ENCODE data around the gene IRS4. TPM values are rescaled to one million over a fixed set of nuclear protein-coding genes. Genes with fewer than 3 reads are reported as not detected.

Gene IRS4
- total RNA-seq, result under 1 TPM in 1 of 3 donors, not detected in 2; 0.59 TPM

- DNase-seq (ENCODE audit: low spot score in 2 of 2), result no peak
Observed at GRCh38 chrX:108736509-108737479, at the start of gene IRS4. Gene IRS4, minus strand, starts transcription at chrX:108736563.

DNA sequence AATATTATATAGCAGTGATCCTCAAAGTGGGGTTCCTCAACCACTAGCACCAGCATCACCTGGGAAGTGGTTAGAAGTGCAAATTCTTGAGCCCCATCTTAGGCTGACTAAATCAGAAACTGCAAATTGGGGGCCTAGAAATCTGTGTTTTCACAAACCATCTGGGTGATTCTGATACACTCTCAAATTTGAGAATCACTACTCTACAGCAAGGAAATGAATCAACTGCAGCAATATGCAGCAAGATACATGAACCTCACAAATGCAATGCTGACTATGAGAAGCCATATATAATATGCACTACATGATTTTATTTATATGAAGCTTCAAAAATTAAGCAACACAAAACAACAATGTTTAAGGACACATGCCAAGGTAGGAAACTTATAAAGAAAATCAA, 36.2 kb upstream of the IRS4 start:
- DNase-seq (ENCODE audit: low spot score in 2 of 2), result no peak

More at GRCh38 chrX:108736509-108737479, at the start of gene IRS4:
- H3K27me3 ChIP-seq, result peaks cover 0 to 93% of the 10 kb centered on the region in 2 donors
- intact Hi-C loops (cut with DNase I; ENCODE audit: low total_unique reads), result no loop called here
- no peaks in the 10 kb centered on the region for H3K9me3 ChIP-seq
- TF ChIP-seq POLR2AphosphoS5 (IDR thresholded peaks at IDR 0.05) (no peak), POLR2A (IDR thresholded peaks at IDR 0.05) (no peak)
- TF ChIP-seq, protein P1, sequence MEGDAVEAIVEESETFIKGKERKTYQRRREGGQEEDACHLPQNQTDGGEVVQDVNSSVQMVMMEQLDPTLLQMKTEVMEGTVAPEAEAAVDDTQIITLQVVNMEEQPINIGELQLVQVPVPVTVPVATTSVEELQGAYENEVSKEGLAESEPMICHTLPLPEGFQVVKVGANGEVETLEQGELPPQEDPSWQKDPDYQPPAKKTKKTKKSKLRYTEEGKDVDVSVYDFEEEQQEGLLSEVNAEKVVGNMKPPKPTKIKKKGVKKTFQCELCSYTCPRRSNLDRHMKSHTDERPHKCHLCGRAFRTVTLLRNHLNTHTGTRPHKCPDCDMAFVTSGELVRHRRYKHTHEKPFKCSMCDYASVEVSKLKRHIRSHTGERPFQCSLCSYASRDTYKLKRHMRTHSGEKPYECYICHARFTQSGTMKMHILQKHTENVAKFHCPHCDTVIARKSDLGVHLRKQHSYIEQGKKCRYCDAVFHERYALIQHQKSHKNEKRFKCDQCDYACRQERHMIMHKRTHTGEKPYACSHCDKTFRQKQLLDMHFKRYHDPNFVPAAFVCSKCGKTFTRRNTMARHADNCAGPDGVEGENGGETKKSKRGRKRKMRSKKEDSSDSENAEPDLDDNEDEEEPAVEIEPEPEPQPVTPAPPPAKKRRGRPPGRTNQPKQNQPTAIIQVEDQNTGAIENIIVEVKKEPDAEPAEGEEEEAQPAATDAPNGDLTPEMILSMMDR (IDR thresholded peaks at IDR 0.05), result no peak
- H3K4me1 ChIP-seq, result no peaks in the 10 kb centered on the region
- no peak within 1 kb of the TSS for H3K27ac ChIP-seq
- H3K4me3 ChIP-seq, result peak within 1 kb of the TSS; percentile 29 to 70 (median 47)
- no peaks in the 10 kb centered on the region for H3K36me3 ChIP-seq

GRCh38 chrX:108763559-108763958, 27.2 kb upstream of the IRS4 start:
- H3K9me3 ChIP-seq, result no peaks in the 10 kb centered on the region
- H3K36me3 ChIP-seq, result no peaks in the 10 kb centered on the region
- no peak for TF ChIP-seq POLR2AphosphoS5 (IDR thresholded peaks at IDR 0.05)
- TF ChIP-seq, protein P1 (IDR thresholded peaks at IDR 0.05), result no peak
- no peak for TF ChIP-seq POLR2A (IDR thresholded peaks at IDR 0.05)
- no peak for DNase-seq (ENCODE audit: low spot score in 2 of 2)
- intact Hi-C loops (cut with DNase I; ENCODE audit: low total_unique reads), result no loop called here
- no peak overlapping the region for H3K27ac ChIP-seq
- no peak overlapping the region for H3K4me3 ChIP-seq
- H3K27me3 ChIP-seq, result peaks cover 0 to 11% of the 10 kb centered on the region in 2 donors
- H3K4me1 ChIP-seq, result no peaks in the 10 kb centered on the region

More for the DNA sequence above, 36.2 kb upstream of the IRS4 start:
- Histone ChIP-seq H3K27ac (no peak overlapping the region), H3K4me3 (no peak overlapping the region), H3K27me3 (no peaks in the 10 kb centered on the region), H3K36me3 (no peaks in the 10 kb centered on the region), H3K4me1 (no peaks in the 10 kb centered on the region), H3K9me3 (no peaks in the 10 kb centered on the region)
- intact Hi-C loops (cut with DNase I; ENCODE audit: low total_unique reads), result no loop called here
- TF ChIP-seq POLR2AphosphoS5 (IDR thresholded peaks at IDR 0.05) (no peak), POLR2A (IDR thresholded peaks at IDR 0.05) (no peak)
- TF ChIP-seq, protein P1 (IDR thresholded peaks at IDR 0.05), result no peak

DNA sequence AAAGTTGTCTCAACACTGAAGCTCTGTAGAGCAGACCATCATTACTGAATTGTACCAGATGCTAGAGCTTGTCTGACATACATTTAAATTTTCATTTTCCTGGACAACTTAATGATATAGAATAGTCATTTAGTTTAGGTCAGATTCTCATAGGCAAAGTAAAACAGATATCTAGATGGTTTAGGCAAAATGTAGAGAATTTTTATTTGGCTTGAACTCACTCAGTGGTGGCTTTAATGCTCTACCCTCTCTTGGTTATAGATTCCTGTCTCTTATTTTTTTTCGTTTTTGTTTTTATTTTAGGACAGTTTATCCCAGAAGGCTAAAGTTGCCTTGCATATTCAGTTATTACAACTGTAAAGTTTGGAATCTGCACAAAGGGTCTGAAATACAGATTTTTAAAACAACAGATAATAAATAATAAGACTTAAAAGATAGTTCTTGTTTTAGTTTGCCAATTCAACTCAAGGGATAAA, 4.0 kb upstream of the IRS4 start:
- H3K4me3 ChIP-seq, result no peak overlapping the region
- intact Hi-C loops (cut with DNase I; ENCODE audit: low total_unique reads), result no loop called here
- H3K27ac ChIP-seq, result no peak overlapping the region
- H3K4me1 ChIP-seq, result no peaks in the 10 kb centered on the region
- TF ChIP-seq, protein P1 (IDR thresholded peaks at IDR 0.05), result no peak
- no peak for TF ChIP-seq POLR2AphosphoS5 (IDR thresholded peaks at IDR 0.05)
- no peak for TF ChIP-seq POLR2A (IDR thresholded peaks at IDR 0.05)
- H3K27me3 ChIP-seq, result peaks cover 0 to 83% of the 10 kb centered on the region in 2 donors
- DNase-seq (ENCODE audit: low spot score in 2 of 2), result no peak
- H3K9me3 ChIP-seq, result no peaks in the 10 kb centered on the region
- H3K36me3 ChIP-seq, result no peaks in the 10 kb centered on the region

- Histone ChIP-seq H3K9me3 (no peaks in the 10 kb centered on the region), H3K36me3 (no peaks in the 10 kb centered on the region), H3K27me3 (peaks cover 0 to 93% of the 10 kb centered on the region in 2 donors), H3K4me3 (no peak overlapping the region), H3K4me1 (no peaks in the 10 kb centered on the region), H3K27ac (no peak overlapping the region)
- intact Hi-C loops (cut with DNase I; ENCODE audit: low total_unique reads), result no loop called here
- TF ChIP-seq POLR2AphosphoS5 (IDR thresholded peaks at IDR 0.05) (no peak), POLR2A (IDR thresholded peaks at IDR 0.05) (no peak)
- TF ChIP-seq, protein P1 (IDR thresholded peaks at IDR 0.05), result no peak
- DNase-seq (ENCODE audit: low spot score in 2 of 2), result no peak
Observed at GRCh38 chrX:108737754-108738153, 1.4 kb upstream of the IRS4 start.

Measured in breast epithelium (tissue), 4 donors.